Stimulated activated naive CD8-positive, alpha-beta T cell treated with anti-CD3 and anti-CD28 coated beads, Interleukin-15, Interleukin-2, amounts not matched to agents 100 U/mL and 50 U/mL, for 24 hours (primary cell): Measurements from ENCODE around the gene CCDC181.
"Not testable (repeated sequence)": the region's sequence is repeated elsewhere in the genome, so short reads cannot be mapped to it uniquely, and the experiment has no call there.

ENCODE experiments used
- ATAC-seq: fragments of 150-1000 bp; cut with Tn5 transposase; one replicate; pipeline ENCODE4 v1.10.0; 2021
- DNase-seq: peaks from one replicate; pipeline ENCODE4 v3.0.0; 2021

CCDC181 gene

DNA sequence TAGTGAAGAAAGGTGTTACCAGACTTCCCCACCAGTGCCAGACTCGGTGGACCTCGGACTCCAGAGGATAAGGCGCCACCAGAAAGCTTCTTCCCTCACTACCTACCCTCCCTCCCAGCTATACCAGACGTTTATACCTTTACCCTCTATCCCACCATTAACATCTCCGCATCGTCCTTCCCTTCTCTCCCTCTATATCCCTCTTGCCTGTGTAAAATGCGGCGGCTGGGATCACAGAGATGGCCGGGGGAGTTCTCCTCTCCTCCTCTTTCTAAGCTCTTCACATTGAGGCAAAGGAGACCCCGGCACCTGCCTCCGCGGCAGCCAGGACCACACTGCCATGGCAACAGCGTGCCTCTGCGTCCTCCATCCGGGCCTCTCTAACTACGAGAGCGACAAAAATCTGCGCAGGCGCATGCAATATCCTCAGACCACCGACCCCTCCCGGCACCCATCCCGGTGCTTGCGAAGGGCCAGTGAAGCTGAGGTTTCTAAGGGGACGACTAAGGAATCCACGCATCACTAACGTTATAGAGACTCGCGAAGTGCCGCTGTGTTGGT is at the start of gene CCDC181:
TSS of gene CCDC181 (minus strand) at position 394 of the 561 bp plus-strand sequence. CDS start 2,547 bp downstream, outside the sequence.
- peak; percentile 99 for ATAC-seq
- DNase-seq: peak; percentile 77

DNA sequence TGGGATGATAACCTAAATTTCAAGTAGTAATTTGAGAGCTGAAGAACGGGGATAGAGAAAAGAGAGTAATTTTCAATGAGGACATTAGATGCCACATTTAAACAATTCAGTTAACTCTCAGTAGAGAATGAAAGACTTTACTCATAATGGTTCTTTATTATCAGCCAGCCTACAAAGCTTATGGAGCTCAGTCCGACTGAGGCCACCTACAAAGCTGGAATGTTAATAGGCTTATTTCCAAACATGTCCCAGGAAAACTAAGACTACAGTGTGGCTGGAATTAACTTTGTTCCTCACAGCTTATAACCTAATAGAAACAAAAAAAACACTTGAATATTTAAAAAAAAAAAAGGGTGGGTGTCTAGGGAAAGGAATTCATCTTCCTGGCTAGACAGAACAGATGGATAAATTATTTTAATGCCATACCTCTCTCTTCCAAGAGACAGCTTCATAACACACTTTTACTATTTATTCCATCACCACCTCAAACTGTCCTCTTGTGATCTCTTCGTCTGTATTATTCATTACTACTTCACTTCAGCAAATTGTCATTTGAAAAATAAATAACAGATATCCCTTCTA is 48.6 kb upstream of the CCDC181 start:
- no peak for DNase-seq
- no peak for ATAC-seq

DNA sequence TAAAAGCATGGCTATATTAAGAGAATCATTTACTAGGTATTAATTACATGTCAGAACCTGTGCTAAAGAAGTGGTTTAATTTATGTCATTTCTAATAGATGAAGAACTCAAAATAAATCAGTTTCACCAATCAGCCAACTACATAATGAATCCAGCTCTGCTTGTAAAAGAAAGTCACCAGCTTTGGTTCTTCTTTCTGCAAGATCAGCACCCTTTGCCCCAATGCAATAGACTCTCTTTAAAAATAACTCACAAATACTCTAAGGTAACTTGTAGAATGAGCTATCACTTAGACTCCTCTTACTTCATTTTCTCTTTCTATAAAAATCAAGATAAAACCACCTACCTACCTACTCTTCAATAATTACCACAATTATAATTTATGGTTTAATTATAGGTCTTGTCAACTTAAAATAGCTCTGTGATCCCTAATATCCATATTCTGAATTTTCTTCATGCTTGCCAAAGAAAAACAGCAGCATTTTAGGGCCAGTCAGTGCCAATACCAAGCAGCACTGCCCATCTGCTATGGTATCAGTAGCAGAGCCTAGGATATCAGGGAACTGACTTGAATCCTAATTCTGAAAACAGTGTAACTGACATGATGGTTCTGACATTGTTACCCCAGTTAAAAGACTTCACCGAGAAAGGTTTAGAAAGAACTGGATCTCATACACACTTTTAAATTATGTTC is 47.2 kb upstream of the CCDC181 start:
- ATAC-seq (no peak), DNase-seq (no peak)

DNA sequence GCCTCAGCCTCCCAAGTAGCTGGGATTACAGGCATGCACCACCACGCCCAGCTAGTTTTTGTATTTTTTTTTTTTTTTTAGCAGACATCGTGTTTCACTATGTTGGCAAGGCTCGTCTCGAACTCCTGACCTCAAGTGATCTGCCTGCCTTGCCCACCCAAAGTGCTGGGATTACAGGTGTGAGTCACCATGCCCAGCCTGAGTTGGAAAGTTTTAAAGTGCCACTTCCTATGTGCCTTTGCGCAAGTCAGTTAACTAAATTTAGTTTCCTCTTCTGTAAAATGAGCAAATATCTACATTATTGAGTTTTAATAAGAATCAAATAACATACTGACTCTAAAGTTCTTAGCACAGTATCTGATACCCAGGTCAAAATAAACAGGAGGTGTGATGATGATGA is 46.1 kb upstream of the CCDC181 start:
- DNase-seq (no peak), ATAC-seq (no peak)

DNA sequence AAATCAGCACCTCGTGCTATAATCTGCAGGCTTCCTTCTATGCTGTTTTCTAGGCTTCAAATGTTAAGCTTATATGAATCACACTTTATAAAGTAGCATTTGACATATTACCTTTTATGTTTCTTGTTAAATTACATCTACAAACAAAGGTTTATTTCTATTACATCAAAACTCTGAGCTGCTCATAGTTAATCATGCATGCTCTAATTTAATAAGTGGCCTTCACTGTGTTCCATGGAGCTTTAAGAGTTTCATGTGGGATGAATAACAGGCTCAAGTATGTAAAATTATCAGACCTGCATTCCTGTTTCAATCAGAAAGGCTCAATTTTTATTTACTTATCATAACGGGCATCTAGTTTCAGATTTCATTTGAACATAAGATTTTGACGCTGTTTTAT is 45.5 kb upstream of the CCDC181 start:
- ATAC-seq: no peak
- DNase-seq: no peak

DNA sequence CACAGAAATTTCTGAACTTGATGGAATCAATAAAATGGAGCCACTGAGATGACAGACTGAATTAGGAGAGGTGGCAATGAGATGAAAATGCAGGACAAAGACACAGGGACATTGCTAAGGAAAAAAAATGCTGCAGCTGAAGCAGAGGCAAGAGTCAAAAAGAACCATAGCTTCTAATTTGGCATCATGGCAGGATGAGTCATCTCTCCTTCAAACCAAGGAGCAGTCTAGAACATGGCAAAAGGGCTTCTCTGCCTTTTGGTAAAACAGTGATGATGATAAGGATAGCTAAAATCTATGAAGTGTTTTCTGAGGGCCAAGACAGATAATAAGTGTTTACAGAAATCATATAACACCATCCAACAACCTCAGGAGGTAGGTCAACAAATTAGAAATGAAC is 41.7 kb upstream of the CCDC181 start:
- no peak for DNase-seq

DNA sequence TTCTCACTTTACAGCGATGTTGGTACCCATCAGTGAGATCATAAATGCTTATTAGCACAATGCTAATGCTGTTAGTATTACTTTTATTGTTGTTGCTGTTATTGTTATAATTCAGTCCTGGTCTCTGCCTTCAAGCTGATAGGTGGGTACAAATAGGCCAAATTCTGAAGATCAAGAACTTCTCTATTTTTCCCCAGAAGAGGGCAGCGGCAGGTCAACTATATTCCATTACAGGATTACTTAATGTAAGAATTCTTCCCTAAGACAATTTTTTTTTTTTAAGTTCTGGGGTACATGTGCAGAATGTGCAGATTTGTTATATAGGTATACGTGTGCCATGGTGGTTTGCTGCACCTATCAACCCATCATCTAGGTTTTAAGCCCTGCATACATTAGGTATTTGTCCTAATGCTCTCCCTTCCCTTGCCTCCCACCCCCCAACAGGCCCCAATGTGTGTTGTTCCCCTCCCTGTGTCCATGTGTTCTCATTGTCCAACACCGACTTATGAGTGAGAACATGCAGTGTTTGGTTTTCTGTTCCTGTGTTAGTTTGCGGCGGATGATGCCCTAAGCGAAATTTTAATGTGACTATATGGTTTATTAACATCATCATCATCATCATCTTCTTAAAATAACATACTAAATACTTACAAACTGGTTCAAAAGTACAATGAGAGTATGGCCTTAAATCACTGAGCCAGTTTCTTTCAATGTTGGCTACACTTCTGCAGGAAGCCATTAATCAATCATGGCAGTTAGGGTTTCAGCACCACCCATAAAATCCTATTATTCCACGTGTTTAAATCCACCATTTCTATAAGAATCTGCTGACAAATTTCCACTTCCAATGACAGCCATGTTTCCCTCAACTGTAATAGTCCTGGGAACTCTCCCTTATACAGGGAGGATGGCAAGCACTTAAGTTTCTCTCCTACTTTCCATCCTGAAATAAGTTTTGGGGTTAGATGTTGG is 39.3 kb upstream of the CCDC181 start:
- no peak for ATAC-seq
- DNase-seq: peak; percentile 28

More for the DNA sequence above, 41.7 kb upstream of the CCDC181 start:
- no peak for ATAC-seq

DNA sequence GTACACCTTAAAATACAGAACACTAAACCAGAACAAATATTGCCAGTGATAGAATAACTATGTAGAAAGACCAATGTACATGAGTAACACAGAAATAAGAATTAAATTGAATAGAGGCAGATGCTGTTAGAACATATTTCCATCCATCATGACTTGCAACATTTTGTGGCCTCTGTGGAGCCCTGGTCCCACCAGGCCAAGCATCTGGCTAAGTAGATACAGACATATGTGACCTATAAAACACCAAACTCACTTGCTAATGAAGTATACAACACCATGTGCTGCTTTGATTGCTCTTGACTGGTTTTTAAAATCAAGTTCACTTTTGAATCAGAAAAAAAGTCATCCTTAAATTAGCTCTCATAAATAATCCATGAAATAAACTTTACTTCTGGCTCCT is 38.0 kb upstream of the CCDC181 start:
- no peak for ATAC-seq
- DNase-seq: no peak

DNA sequence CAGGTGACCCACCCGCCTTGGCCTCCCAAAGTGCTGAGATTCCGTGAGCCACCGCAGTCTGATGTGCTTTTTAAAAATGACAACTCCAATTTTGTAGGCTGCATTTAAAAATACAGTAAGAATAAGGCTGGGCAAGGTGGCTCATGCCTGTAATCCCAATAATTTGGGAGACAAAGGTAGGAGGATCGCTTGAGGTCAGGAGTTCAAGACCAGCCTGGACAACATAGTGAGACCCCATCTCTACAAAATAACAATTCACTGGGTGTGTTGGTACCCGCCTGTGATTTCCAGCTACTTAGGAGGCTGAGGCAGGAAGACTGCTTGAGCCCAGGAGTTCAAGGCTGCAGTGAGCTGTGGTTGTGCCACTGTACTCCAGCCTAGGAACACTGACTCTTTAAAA is 35.1 kb upstream of the CCDC181 start:
- DNase-seq (no peak), ATAC-seq (no peak)

DNA sequence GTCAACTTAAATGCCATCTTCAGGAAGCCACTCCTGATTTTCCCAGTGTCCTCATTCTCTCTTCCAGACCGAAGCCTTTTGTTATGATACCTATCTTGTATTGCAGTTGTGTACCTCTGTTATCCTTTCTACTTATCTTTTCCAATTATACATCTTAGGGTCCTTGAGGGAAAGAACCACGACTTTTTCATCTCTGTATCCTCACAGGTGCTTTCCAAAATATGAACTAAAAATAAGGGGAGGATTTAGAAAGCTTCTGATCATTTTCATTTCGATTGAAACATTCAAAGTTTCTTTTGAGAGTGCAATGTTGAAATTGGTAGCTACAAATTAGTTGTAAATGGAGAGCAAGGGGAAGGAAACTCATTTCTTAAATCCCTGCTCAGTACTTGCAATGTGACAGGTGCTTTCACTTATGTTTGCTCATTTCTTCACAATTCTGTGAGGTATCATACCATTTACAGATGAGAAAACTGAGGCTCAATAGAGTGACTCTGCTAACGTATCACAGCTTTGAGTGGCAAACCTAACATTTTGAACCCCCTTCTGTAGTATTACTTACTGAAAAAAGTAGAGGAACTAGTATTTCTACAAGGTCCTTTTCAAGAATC is 34.2 kb upstream of the CCDC181 start:
- DNase-seq (no peak), ATAC-seq (no peak)

DNA sequence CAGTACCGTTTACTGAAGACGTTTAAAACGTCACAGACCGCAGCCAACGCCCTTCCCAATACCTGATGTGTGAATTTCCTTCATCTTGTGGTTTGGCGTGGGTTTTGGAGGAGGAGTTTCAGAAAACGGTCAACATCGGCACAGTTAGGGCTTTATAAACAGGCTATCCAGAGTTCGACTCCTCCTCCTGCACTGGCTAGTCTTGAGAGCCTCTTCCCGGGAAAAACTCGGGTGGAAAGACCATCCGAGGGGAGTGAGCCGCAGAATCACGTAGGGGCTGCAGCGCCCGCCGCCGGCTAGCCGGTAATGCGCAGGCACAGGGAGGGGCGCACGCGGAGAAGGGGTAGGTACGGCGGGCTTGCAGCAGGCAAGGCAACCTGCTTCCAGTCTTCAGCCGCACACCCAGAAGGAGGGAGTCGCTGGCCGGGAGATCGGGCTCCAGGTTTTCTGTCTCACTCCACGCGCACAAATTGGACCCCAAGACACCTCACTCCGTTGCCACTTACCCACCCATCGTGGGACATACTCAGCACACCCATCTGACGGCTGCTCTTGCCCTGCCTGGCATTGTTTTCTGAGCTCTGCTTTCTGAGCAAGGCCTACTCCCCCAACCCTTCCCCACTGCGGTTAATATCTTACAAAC is 33.0 kb upstream of the CCDC181 start:
- ATAC-seq (no peak), DNase-seq (peak; percentile 34)

DNA sequence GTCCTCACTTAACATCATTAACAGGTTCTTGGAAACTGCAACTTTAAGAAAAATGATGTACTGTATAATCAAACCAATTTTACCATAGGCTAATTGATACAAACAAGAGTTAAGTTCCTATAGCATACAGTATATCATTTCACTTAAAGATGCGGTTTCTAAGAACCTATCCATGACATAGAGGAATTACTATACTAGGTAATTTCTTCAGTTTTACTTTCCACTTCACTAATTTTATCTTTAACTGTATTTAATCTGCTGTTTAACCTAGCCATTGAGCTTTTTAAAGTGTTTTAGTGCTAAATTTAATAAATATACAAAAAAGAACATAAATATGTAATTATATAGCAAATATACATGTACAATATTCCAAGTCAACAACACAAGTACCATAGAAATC is 30.2 kb upstream of the CCDC181 start:
- ATAC-seq (no peak), DNase-seq (no peak)

DNA sequence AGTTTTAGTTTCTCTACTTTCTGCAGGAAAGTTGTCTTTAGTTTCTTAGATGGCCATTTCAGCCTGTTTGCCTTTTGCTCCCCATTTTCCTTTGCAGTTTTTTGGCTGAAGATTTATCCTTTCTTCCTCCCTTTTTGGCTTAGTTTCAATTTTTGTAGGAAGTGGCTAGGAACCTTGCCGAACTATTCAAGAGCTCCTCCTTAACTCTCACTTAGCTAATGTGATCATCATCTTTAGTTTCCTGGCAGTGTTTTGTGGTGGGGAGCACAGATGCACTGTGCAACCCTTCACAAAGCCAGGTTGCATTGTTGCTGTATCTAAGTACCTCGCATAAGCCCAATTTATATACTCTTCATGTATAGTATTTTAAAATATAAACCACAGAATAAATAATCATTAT is 28.8 kb upstream of the CCDC181 start:
- no peak for DNase-seq
- no peak for ATAC-seq

DNA sequence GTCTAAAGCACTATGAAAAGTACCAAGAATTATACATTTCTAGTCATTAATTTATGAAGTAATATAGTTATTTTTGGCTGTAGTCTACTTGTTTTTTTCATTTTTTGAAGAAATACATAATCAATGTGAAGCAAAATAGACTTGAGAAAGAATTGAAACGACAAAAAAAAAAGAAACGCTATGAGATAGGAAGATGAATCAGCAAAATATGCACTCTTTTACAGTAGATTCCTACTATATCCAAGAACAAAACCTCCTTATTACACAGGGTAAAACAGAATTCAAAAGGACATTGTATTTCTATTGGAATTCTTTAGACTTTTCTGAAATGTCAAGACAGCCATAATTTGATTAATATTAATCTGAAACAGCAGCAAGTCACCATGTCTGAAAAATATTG is 25.6 kb upstream of the CCDC181 start:
- no peak for DNase-seq
- no peak for ATAC-seq

DNA sequence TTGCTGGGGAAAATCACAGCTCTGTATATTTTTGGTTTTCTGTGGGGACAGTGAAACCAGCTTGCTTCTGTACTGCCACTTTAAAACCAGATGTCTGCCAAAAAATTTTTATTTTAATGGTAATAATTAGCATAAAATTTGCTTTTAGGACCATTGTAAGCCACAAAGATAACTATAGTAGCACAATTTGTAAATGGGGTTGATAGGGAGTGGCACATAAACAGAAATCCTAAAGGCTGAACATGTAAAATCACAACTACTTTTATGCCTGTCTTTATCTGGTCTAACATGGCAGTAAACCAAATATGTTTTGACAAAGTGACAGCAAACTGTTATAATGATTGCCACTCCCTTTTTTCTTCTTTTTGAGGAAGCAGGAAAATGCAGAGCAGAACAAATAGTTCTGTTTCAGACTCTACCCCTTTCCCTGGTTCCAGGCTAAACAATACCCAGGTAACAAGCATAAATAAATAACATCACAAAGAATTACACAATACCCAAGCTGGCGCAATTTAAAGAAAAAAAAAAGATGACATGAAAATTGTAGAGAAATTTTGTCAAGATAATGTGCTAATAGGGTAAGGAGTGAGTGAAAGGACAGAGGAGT is 24.0 kb upstream of the CCDC181 start:
- DNase-seq (no peak), ATAC-seq (no peak)

DNA sequence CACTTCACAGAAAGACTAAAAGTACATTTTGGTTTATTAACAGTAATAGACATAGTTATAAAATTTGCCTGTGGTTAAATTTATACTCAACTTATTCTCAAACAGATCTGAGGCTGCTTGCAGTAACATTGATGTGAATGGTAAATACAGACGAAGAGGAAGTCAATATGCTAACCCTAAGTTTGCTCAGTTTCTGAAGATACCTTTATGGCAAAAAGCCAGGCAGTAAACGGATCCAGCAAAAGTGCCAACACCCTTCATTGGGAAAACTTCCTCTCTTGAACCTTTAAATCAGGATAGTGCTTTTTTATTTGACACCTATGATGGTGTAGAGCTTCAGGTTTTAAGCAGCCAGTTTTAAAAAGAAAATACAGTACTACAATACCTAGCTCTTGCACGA is 16.6 kb upstream of the CCDC181 start:
- no peak for DNase-seq
- no peak for ATAC-seq

DNA sequence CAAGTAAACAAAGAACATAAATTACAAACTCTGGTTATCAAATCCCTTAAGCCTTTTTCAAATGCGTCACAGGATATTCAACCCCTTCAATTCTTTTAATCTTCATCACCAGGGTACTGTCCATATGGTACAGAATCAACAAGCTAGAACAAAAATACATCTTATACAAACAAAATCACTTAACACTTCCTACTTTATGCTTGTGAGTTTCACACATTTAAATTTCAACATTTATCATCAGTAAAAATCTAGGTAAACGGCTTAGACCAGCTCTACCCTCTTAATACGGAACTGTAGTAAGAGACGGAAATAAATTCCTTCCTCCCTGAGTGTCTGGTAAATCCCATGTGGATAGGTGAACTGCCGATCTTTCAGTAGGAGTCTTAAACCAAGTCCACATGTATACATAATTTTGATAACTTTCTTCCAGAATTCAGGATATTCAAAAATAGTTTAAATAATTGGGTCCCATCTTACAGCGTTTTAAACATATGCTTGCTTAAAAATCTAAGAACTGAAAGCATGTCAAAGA is 1.0 kb downstream of the CCDC181 start:
- ATAC-seq (no peak), DNase-seq (no peak)

DNA sequence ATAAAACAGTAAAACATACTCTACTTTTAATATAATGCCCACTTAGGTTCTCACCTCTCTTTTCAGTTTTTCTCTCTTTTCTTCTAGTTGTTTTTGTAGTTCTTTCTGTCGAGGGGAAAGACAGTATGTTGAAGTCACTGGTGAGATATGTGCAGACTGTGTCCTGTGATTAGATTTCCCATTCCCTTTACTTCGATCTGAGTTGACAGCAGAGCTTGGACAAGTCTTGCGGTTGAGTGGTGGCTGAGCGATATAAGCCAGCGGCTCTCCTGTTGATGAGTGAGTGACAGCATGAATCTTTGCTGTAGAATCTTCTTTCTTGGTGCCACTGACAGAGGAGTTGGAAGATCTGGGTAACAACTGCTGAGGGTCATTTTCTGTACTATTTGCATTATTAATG is 6.0 kb downstream of the CCDC181 start:
- DNase-seq (no peak), ATAC-seq (no peak)

DNA sequence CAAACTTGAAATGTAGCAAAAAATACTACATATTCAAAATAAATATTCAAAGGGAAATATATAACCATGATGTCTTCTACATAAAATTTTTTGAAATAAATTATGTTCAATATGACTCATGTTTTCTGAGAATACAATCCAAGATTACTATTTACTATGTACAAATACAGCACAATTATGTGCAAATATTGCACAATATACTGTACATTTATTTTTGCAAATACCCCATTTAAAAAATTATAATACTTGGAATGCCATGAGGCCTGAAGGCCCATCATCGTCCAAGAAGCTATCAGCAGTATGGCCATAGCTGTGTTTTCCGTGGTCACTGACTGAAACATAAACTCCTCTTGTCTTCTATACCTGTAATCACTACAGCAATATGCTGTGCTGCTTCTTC is 12.3 kb downstream of the CCDC181 start:
- DNase-seq (no peak), ATAC-seq (no peak)

DNA sequence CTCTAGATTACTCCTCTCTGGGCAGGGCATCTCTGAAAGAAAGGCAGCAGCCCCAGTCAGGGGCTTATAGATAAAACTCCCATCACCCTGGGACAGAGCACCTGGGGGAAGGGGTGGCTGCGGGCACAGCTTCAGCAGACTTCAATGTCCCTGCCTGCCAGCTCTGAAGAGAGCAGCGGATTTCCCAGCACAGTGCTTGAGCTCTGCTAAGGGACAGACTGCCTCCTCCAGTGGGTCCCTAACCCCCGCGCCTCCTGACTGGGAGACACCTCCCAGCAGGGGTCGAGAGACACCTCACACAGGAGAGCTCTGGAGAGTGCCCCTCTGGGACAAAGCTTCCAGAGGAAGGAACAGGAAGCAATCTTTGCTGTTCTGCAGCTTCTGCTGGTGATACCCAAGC is 18.9 kb downstream of the CCDC181 start:
- not testable (repeated sequence) for DNase-seq, ATAC-seq

DNA sequence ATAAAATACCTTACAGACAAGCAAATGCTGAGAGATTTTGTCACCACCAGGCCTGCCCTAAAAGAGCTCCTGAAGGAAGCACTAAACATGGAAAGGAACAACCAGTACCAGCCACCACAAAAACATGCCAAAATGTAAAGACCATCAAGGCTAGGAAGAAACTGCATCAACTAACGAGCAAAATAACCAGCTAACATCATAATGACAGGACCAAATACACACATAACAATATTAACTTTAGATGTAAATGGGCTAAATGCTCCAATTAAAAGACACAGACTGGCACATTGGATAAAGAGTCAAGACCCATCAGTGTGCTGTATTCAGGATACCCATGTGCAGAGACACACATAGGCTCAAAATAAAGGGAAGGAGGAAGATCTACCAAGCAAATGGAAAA is 24.7 kb downstream of the CCDC181 start:
- DNase-seq, ATAC-seq: not testable (repeated sequence)
